ENCODE results near the gene IGF2R. TPM values are rescaled to one million over a fixed set of nuclear protein-coding genes. Genes with fewer than 3 reads are reported as not detected.
A peak's percentile ranks its signal among the peaks of the same experiment; 100 is the strongest.

IGF2R gene
- total and polyA plus RNA-seq, 2 of the 13 experiments (the other 11 are each of a cell fraction or from before 2014, with no cell fraction given): 38.3 to 70.0 TPM

GRCh38 chr6:160160450-160160849 is 191.6 kb downstream of the IGF2R start (continued):
- TF ChIP-seq SOX5 (CRISPR knock-in tag; IDR thresholded peaks at IDR 0.05; ENCODE audit: borderline replicate concordance) (peak; percentile 24; the same call in 1 of the 2 replicates), ZBTB44 (CRISPR knock-in tag; IDR thresholded peaks at IDR 0.05) (no peak), MAX (IDR thresholded peaks at IDR 0.05) (peak; percentile 46; the same call in 1 of the 2 replicates), CAMTA2 (CRISPR knock-in tag; IDR thresholded peaks at IDR 0.05; ENCODE audit: borderline replicate concordance) (no peak), SMC3 (IDR thresholded peaks at IDR 0.05; ENCODE audit: low read length) (peak; percentile 46; the same call in 1 of the 2 replicates), RARA (CRISPR knock-in tag; IDR thresholded peaks at IDR 0.05) (peak; percentile 50; the same call in 1 of the 2 replicates), HMGXB4 (CRISPR knock-in tag; IDR thresholded peaks at IDR 0.05; ENCODE audit: borderline replicate concordance in 1 of 2, low read depth in 1 of 2) (peak in 1 of 2 experiments; percentile 29; a peak in 1 of 4 replicates), ZNF570 (CRISPR knock-in tag; IDR thresholded peaks at IDR 0.05; ENCODE audit: borderline replicate concordance) (no peak), TBX2 (CRISPR knock-in tag; IDR thresholded peaks at IDR 0.05; ENCODE audit: borderline replicate concordance) (peak; percentile 67), NFE2L2 (IDR thresholded peaks at IDR 0.05; ENCODE audit: low read length) (no peak), ZGPAT (CRISPR knock-in tag; IDR thresholded peaks at IDR 0.05) (0 out of 2 replicates have a peak, but pooled peaks have one; percentile 28), ATF4 (CRISPR knock-in tag; IDR thresholded peaks at IDR 0.05) (peak in 1 of 2 experiments; percentile 32; a peak in 1 of 4 replicates), RELA (CRISPR knock-in tag; IDR thresholded peaks at IDR 0.05) (no peak), CEBPB (IDR thresholded peaks at IDR 0.05; ENCODE audit: borderline replicate concordance, low read depth, low read length) (0 out of 2 replicates have a peak, but pooled peaks have one; percentile 25), ARNT2 (CRISPR knock-in tag; IDR thresholded peaks at IDR 0.05; ENCODE audit: low read depth) (no peak), ZNF781 (CRISPR knock-in tag; IDR thresholded peaks at IDR 0.05; ENCODE audit: borderline replicate concordance, not compliant biosample characterization) (no peak), HMG20A (CRISPR knock-in tag; IDR thresholded peaks at IDR 0.05; ENCODE audit: borderline replicate concordance) (peak; percentile 37; the same call in 1 of the 2 replicates), BHLHE40 (IDR thresholded peaks at IDR 0.05; ENCODE audit: low read length) (peak; percentile 67), KDM2A (CRISPR knock-in tag; IDR thresholded peaks at IDR 0.05; ENCODE audit: borderline replicate concordance, low read depth) (peak; percentile 32; the same call in 1 of the 2 replicates), PAXIP1 (CRISPR knock-in tag; conservative IDR thresholded peaks at IDR 0.05) (0 out of 2 replicates have a peak, but pooled peaks have one; percentile 16)

Data from HepG2 (cell line).